B cell (primary cell): ENCODE measurements around the gene TAOK2. TPM values are rescaled to one million over a fixed set of nuclear protein-coding genes. Genes with fewer than 3 reads are reported as not detected.
"Not testable (repeated sequence)": the region's sequence is repeated elsewhere in the genome, so short reads cannot be mapped to it uniquely, and the experiment has no call there.

ENCODE experiments used
- ATAC-seq: fragments of 200-7000 bp; cut with Tn5 transposase; one replicate; pipeline ENCODE4 v1.10.0; 2021; ENCODE audit warnings: low read depth, mild to moderate bottlenecking, moderate number of reproducible peaks, moderate library complexity
- CTCF ChIA-PET: fragments of 350-600 bp; sonication (Branson Sonifier 250); formaldehyde crosslinking; loops from one replicate; lab custom pipeline; 2021; ENCODE audit warnings: antibody characterized with exemption, inconsistent platforms; lab: Charles Lee
- POLR2A ChIA-PET: fragments of 350-600 bp; sonication (Branson Sonifier 250); formaldehyde crosslinking; loops from one replicate; lab custom pipeline; 2021; ENCODE audit warnings: antibody characterized with exemption; lab: Charles Lee
- DNase-seq: peaks from one replicate; pipeline ENCODE4 v3.0.0; 2013
- H2AFZ ChIP-seq: 2 replicates; pipeline ENCODE4 v1.6.1; 2012; ENCODE audit warnings: mild to moderate bottlenecking, low read depth, low read length; ENCODE audit not compliant: insufficient read depth, poor library complexity, severe bottlenecking
- H3K27ac ChIP-seq, 2 donors: 1 replicate in 1 of 2; 2 replicates in 1 of 2; pipeline ENCODE4 v1.5.1; 2012 to 2013; ENCODE audit warnings: low read length in 2 of 2, mild to moderate bottlenecking in 2 of 2, moderate library complexity in 1 of 2
- H3K27me3 ChIP-seq, 4 experiments: fragments of 200-600 bp in 1 of 4; sonication (generic) in 1 of 4; replicated peaks in 1 of 4; 1 replicate in 2 of 4; 2 replicates in 2 of 4; pipeline versions ENCODE4 v1.6.1 to v1.7.0; 2013 to 2016; ENCODE audit warnings: low read length in 3 of 4, mild to moderate bottlenecking in 2 of 4, mixed read lengths in 1 of 4, moderate library complexity in 1 of 4; ENCODE audit not compliant: insufficient read depth in 4 of 4, control insufficient read depth in 3 of 4; ENCODE audit errors: control extremely low read depth in 1 of 4
- H3K36me3 ChIP-seq, 2 experiments: replicated peaks in 1 of 2; 1 replicate in 1 of 2; 2 replicates in 1 of 2; pipeline versions ENCODE4 v1.6.1 to v1.7.1; 2013; ENCODE audit warnings: low read length in 1 of 2; ENCODE audit not compliant: insufficient read depth in 2 of 2, control insufficient read depth in 1 of 2; ENCODE audit errors: control extremely low read depth in 1 of 2, extremely low read depth in 1 of 2
- H3K4me1 ChIP-seq, 2 donors: fragments of 200-600 bp in 1 of 2; sonication (generic) in 1 of 2; 1 replicate in 1 of 2; 2 replicates in 1 of 2; pipeline versions ENCODE4 v1.5.1 to v1.6.1; 2013 to 2017; ENCODE audit warnings: low read length in 2 of 2; ENCODE audit not compliant: control insufficient read depth in 2 of 2, insufficient read depth in 2 of 2
- H3K4me2 ChIP-seq: replicated peaks from 2 replicates; pipeline ENCODE3; 2012; ENCODE audit warnings: mild to moderate bottlenecking, low read depth, low read length; ENCODE audit not compliant: poor library complexity, severe bottlenecking
- H3K4me3 ChIP-seq, 5 experiments: fragments of 200-600 bp in 1 of 5; sonication (generic) in 1 of 5; 1 replicate in 3 of 5; 2 replicates in 2 of 5; pipeline versions ENCODE4 v1.5.1 to v1.7.0; 2011 to 2016; ENCODE audit warnings: low read length in 4 of 5, mild to moderate bottlenecking in 4 of 5, low read depth in 2 of 5, control low read depth in 1 of 5, moderate library complexity in 1 of 5; ENCODE audit not compliant: insufficient read depth in 1 of 5; ENCODE audit errors: control extremely low read depth in 1 of 5, extremely low read depth in 1 of 5
- H3K79me2 ChIP-seq: fragments of 200-600 bp; sonication (generic); one replicate; pipeline ENCODE4 v1.6.0; 2016; ENCODE audit warnings: low read length; ENCODE audit not compliant: control insufficient read depth, insufficient read depth
- H3K9ac ChIP-seq: fragments of 200-600 bp; sonication (generic); 2 replicates; pipeline ENCODE4 v1.6.1; 2017; ENCODE audit warnings: mild to moderate bottlenecking, low read length, moderate library complexity
- H3K9me3 ChIP-seq, 3 donors: one replicate each; pipeline versions ENCODE4 v1.6.1 to v1.7.1; 2013; ENCODE audit warnings: low read length in 2 of 3; ENCODE audit not compliant: control insufficient read depth in 2 of 3, insufficient read depth in 1 of 3; ENCODE audit errors: control extremely low read depth in 1 of 3
- H4K20me1 ChIP-seq: 2 replicates; pipeline ENCODE4 v1.6.0; 2012; ENCODE audit warnings: mild to moderate bottlenecking, low read length; ENCODE audit not compliant: insufficient read depth, control insufficient read depth, poor library complexity, severe bottlenecking
- H3K27ac Mint-ChIP-seq: one replicate; pipeline ENCODE4 v1.8.0; 2021; ENCODE audit warnings: mixed read lengths
- H3K27me3 Mint-ChIP-seq: one replicate; pipeline ENCODE4 v1.8.0; 2021; ENCODE audit warnings: mixed read lengths
- H3K4me1 Mint-ChIP-seq: one replicate; pipeline ENCODE4 v1.8.0; 2021; ENCODE audit warnings: mixed read lengths
- H3K4me3 Mint-ChIP-seq: one replicate; pipeline ENCODE4 v1.8.0; 2021; ENCODE audit warnings: mixed read lengths
- H3K9me3 Mint-ChIP-seq: one replicate; pipeline ENCODE4 v1.8.0; 2022; ENCODE audit warnings: mixed read lengths; ENCODE audit not compliant: insufficient read depth
- EZH2 ChIP-seq: IDR thresholded peaks from 2 replicates; pipeline ENCODE4 v1.6.1; 2012; ENCODE audit warnings: borderline replicate concordance, low read depth, mild to moderate bottlenecking, moderate library complexity, low read length; ENCODE audit not compliant: insufficient read depth, poor library complexity, severe bottlenecking
- WGBS: methylation state at CpG from one replicate; pipeline ENCODE4 v1.1.5; 2013; ENCODE audit warnings: missing lambda C conversion rate; ENCODE audit not compliant: insufficient coverage; 5-methylcytosine and 5-hydroxymethylcytosine counted together
- intact Hi-C: fragments of 100-400 bp; cut with micrococcal nuclease; formaldehyde crosslinking; loops from one replicate; pipeline ENCODE4 v1.10.0; 2022
- polyA plus RNA-seq: library from polyadenylated mRNA; depleted of rRNA; stranded (reverse); fragments of >200 nt; gene quantifications from 2 replicates; pipeline ENCODE4 v1.2.3, GENCODE V29; 2012
- total RNA-seq, 2 donors: library from RNA; stranded (reverse); fragments of 120-200 nt in 1 of 2; gene quantifications; 1 replicate in 1 of 2; 2 replicates in 1 of 2; pipeline versions ENCODE4 v1.2.3 to v1.2.4, GENCODE V29; 2013 to 2022
- TF ChIP-seq, protein P1 (sequence below): fragments of 200-600 bp; IDR thresholded peaks from one replicate; pipeline ENCODE4 v1.8.0; 2022; ENCODE audit warnings: antibody characterized with exemption, mild to moderate bottlenecking

Gene TAOK2
- total and polyA plus RNA-seq, 2 donors (not counting 1 experiment from before 2014, with no cell fraction given): 30.3 to 50.8 TPM

GRCh38 chr16:30040221-30040620 lies 66.6 kb downstream of the TAOK2 start:
- Histone ChIP-seq H3K4me1 (peaks cover 4 to 5% of the 10 kb centered on the region in 2 donors), H3K9ac (no peak overlapping the region), H3K27me3 (peaks cover 0 to 1% (median 0%) of the 10 kb centered on the region in 4 experiments), H3K27ac (no peak overlapping the region), H3K4me3 (no peak overlapping the region), H3K4me2 (peak overlapping the region; percentile 44), H4K20me1 (no peaks in the 10 kb centered on the region), H3K36me3 (no peaks in the 10 kb centered on the region), H3K79me2 (no peaks in the 10 kb centered on the region), H3K9me3 (no peaks in the 10 kb centered on the region), H2AFZ (peak overlapping the region; percentile 47)
- whole genome bisulfite sequencing: 2% methylated on average over 5 of the region's 5 CpGs
- intact Hi-C loops: loop anchor here (5.0 kb wide), 1 partner anchor 587 kb away; no protein-coding TSS in a partner anchor
- DNase-seq (peak; percentile 57), ATAC-seq (peak; percentile 47)
- H3K9me3 Mint-ChIP-seq: no peaks in the 10 kb centered on the region
- H3K27ac Mint-ChIP-seq: no peak overlapping the region
- H3K4me3 Mint-ChIP-seq: no peak overlapping the region
- peaks cover 12% of the 10 kb centered on the region for H3K27me3 Mint-ChIP-seq
- ChIA-PET CTCF (interaction anchor here (1.1 kb wide), 1 partner anchor 9 kb away, joined by 5 read pairs; the partner anchor contains the start of gene TLCD3B), POLR2A (no interaction called here)
- TF ChIP-seq, protein P1, sequence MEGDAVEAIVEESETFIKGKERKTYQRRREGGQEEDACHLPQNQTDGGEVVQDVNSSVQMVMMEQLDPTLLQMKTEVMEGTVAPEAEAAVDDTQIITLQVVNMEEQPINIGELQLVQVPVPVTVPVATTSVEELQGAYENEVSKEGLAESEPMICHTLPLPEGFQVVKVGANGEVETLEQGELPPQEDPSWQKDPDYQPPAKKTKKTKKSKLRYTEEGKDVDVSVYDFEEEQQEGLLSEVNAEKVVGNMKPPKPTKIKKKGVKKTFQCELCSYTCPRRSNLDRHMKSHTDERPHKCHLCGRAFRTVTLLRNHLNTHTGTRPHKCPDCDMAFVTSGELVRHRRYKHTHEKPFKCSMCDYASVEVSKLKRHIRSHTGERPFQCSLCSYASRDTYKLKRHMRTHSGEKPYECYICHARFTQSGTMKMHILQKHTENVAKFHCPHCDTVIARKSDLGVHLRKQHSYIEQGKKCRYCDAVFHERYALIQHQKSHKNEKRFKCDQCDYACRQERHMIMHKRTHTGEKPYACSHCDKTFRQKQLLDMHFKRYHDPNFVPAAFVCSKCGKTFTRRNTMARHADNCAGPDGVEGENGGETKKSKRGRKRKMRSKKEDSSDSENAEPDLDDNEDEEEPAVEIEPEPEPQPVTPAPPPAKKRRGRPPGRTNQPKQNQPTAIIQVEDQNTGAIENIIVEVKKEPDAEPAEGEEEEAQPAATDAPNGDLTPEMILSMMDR: no peak
- no peak for TF ChIP-seq EZH2
- H3K4me1 Mint-ChIP-seq: peaks cover 4% of the 10 kb centered on the region

DNA sequence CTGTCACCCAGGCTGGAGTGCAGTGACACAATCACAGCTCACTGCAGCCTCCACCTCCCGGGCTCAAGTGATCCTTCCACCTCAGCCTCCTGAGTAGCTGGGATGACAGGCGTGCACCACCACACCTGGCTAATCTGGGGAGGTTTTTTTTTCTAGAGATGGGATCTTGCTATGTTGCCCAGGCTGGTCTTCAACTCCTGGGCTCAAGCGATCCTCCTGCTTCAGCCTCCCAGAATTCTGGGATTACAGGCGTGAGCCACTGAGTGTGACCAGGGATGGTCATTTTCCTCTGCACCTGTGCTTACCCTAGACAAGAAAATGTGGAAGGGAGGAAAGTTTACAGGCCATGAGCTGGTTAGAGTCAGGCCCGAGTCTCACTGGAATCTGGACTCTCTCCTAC lies 67.0 kb downstream of the TAOK2 start:
- POLR2A ChIA-PET, DNase-seq: not testable (repeated sequence)
- WGBS: 100% methylated on average over 2 of the region's 5 CpGs

More for the DNA sequence above, 67.0 kb downstream of the TAOK2 start:
- H3K4me3 Mint-ChIP-seq, H4K20me1 ChIP-seq, H3K9me3 ChIP-seq, H3K27ac Mint-ChIP-seq, H3K9ac ChIP-seq, H3K4me1 ChIP-seq, H3K36me3 ChIP-seq, H3K27ac ChIP-seq, H3K27me3 ChIP-seq, H3K9me3 Mint-ChIP-seq, H3K4me3 ChIP-seq, H3K4me1 Mint-ChIP-seq, H3K79me2 ChIP-seq, ATAC-seq: not testable (repeated sequence)
- intact Hi-C loops: loop anchor here (5.0 kb wide), 1 partner anchor 587 kb away; no protein-coding TSS in a partner anchor
- Histone ChIP-seq H2AFZ (peak overlapping the region; percentile 47), H3K4me2 (peak overlapping the region; percentile 44)
- CTCF ChIA-PET: interaction anchor here (0.7 to 1.8 kb wide), 2 partner anchors 17 to 369 kb away, joined by 3 to 4 read pairs; no protein-coding TSS in a partner anchor
- H3K27me3 Mint-ChIP-seq: peaks cover 11% of the 10 kb centered on the region
